DND-41 (cell line): ENCODE data around the gene TARDBP.

Experiments
- EZH2 ChIP-seq: IDR thresholded peaks from 3 replicates; pipeline ENCODE4 v1.6.1; 2012; ENCODE audit warnings: borderline replicate concordance, low read depth, mild to moderate bottlenecking, moderate library complexity, low read length, inconsistent platforms; ENCODE audit not compliant: severe bottlenecking
- TF ChIP-seq, protein P1 (sequence below): IDR thresholded peaks from 2 replicates; pipeline ENCODE4 v1.5.1; 2012; ENCODE audit warnings: borderline replicate concordance, low read length, moderate library complexity, mild to moderate bottlenecking; ENCODE audit not compliant: poor library complexity, severe bottlenecking; ENCODE audit errors: extremely low read depth

DNA sequence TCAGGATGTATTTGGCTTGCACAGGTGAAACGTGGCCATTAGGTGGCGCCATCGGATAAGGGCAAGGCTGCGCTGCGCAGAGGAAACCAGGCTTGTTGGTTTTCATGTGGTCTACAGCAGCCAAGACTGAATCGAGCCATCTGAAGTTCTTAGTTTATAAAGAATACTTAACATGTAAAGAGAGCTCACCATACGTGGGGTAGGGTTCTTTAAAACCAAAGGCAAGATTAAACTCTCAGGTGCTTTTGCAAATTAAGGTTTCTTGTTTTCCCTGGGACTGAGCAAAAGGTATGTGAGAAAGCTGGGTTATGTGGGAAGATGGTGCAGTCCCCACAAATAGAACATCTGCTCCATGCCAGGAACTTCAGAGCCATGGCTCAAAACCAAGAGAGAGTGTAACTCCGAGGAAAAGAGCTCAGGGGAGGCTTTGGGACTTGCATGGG lies 25.3 kb downstream of the TARDBP start:
- no peak for TF ChIP-seq EZH2
- TF ChIP-seq, protein P1, sequence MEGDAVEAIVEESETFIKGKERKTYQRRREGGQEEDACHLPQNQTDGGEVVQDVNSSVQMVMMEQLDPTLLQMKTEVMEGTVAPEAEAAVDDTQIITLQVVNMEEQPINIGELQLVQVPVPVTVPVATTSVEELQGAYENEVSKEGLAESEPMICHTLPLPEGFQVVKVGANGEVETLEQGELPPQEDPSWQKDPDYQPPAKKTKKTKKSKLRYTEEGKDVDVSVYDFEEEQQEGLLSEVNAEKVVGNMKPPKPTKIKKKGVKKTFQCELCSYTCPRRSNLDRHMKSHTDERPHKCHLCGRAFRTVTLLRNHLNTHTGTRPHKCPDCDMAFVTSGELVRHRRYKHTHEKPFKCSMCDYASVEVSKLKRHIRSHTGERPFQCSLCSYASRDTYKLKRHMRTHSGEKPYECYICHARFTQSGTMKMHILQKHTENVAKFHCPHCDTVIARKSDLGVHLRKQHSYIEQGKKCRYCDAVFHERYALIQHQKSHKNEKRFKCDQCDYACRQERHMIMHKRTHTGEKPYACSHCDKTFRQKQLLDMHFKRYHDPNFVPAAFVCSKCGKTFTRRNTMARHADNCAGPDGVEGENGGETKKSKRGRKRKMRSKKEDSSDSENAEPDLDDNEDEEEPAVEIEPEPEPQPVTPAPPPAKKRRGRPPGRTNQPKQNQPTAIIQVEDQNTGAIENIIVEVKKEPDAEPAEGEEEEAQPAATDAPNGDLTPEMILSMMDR = peak; percentile 99
